CMK (cell line): ENCODE data around the gene PKNOX2.
"Not testable (repeated sequence)": the region's sequence is repeated elsewhere in the genome, so short reads cannot be mapped to it uniquely, and the experiment has no call there.

ENCODE experiments used
- DNase-seq: peaks from one replicate; pipeline ENCODE4 v3.0.0-alpha.2; 2010; ENCODE audit warnings: low read depth

Gene PKNOX2

DNA sequence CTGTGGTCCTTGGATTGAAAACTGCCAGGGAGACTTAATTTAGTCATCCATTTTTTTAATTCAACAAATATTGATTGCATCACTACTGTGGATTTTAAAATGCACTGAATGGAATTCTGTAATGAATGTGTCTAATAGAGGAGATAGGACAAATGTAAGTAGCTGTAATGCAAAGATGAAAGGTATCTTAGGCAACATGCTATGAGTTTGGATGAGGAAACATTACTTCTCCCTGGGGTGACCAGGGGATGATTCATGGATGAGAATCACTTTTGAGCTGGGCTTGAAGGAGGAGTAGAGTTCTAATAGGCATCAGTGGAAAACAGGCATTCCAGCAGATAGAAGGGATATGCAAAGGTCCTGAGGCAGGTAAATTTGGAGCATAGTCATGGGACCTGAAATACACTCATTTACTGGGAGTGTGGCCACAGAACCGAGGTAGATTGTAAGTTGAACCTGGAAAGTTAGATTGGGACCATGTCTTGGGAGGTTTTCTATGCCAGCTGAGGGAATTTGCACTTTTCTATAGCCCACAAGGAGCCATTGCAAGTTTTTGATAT lies 43.4 kb downstream of the PKNOX2 start:
- no peak for DNase-seq

DNA sequence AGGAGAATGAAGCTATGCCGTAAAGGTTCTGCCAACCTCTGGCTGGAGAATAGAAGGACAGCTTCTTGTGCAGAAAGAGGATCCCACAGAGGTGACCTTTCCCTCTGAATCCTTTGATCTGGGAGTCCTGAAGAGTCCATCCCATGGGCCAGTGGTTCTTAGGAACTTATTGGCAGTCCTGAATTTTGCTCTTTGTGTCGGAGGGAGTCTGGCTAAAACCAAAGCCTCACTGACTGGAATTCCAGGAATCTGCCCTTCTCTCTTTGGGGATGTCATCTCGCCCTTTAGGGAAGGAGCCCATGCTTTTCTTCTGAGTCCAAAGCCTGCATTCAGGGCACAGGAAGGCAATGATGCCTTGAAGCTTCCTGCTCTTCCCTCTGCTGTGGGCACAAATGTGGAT lies 45.5 kb downstream of the PKNOX2 start:
- DNase-seq = no peak

DNA sequence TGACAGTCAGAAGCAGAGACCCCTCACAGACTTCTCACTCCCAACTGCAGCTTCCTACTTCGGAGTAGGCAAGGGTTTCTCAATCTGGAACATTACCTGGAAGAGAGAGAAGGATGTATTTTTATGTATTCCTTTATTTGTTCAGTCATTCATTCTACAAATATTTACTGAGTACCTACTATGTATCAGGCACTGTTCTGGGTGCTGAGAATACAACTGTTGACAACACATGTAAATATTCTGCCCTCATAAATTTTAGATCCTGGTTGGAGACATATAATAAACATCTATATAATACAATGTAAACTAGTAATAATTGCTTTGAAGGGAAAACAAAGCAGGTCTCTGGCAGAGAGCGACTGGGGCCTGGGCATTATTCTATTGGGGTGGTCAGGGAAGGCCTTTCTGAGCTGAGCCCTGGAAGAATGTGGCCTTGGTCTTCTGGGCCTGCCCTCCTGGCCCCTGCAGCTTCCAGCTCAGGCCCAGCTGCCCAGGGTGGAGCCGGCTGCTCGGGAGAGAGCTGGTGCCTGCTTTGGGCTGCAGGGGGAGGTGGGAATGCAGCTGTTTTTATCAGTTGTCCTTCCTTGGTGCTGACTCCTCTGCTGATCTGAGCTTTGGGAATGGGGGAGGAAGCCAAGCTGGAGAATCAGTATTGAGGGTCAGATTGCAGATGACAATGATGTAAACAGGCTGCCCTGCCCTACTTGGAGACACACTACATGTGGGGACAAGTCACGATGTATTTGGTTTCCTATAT lies 46.8 kb downstream of the PKNOX2 start:
- no peak for DNase-seq

DNA sequence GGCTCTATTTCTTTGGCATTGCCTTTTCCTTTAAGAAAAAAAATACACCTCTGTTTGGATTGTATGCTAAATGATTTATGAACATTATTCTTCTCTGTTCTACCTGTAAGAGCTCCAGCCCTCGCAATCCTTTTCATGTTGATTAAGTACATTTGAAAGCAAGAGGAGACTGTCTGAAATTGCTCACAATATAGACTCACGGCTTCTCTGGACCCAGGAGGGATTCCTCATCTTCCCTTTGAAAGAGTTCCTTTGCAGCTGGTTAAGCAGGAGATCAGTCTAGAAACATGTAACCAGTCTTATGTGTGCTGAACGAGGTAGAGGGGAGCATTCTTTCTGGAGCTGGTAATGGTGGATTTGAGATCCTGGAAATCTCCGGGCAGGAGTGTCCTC lies 47.4 kb downstream of the PKNOX2 start:
- no peak for DNase-seq

DNA sequence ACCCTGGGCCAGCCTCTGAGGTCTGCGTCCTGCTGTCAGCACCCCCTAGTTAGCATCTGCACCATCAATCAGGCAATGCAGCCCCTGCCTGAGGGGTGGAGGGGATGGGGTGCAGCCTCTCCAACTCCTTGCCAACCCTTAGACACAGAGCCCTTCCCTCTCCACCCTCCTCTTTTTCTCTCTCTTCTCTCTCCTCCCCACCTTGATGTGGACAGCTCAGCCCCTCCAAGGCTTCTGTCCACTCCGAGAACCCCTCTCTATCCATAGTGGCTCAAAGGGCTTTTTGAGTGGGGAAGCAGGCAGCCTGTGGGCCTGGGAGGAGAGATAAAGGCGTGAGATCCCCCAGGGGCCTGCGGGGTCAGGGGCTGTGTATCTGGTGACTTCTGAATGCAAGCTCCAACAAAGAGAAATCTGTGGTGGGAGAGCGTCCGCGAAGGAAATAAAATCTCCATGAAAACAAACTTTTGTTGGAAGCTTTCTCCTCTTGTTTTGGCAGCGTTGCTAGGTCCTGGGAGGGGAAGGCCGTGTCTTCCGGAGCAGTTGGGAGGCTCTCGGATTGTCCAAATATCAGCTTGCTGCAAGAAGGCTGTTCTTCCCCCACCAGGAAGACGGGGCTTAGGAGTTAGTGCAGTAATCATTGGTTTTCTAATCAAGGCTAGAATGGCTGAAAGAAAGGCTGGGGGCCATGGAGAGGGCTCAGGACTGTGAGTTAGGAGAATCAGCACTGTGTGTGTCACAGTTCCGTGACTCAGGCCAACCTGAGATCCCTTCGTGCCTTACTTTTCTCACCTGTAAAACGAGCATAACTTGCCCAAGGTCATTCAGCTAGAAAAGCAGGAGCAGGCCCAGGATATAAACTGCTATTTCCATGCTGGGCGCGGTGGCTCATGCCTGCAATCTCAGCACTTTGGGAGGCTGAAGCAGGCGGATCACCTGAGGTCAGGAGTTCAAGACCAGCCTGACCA lies 50.3 kb downstream of the PKNOX2 start:
- no peak for DNase-seq

DNA sequence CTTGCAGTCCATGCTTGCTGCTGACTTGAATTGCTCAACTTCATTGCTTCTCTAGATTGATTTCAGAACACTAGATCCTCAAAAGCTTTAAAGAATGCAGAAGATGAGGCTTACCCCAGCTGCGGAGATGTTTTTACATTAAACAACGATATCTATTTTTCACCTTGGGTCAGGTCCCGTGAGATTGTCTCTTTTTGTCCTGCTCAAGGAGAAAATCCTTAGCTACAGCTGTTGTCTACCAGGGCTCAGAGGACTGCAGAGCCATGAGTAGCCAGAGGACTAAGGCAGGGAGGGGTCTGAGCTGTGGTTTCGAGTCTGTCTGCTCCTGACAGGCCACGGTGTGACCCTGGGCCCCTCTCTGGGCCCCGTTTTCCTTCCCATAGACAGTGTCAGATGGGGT lies 51.4 kb downstream of the PKNOX2 start:
- no peak for DNase-seq

DNA sequence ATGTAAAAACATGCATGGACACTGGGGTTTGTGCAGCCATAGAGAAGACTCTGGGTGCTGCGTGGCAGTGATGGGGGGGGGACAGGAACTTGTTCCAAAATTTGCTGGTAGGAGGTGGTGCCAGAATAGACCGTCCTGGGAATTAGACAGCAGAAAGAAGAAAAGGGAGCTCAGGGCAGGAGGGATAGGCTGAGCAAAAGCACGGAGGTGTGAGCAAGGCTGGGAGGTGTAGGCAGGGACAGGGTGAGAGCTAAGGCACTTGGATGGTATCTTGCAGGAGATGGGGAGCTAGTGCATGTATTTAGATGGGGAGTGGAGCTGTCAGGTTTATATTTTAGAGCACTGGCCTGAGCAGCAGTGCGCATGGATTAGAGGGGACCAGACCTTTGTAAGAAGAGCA lies 53.8 kb downstream of the PKNOX2 start:
- no peak for DNase-seq

DNA sequence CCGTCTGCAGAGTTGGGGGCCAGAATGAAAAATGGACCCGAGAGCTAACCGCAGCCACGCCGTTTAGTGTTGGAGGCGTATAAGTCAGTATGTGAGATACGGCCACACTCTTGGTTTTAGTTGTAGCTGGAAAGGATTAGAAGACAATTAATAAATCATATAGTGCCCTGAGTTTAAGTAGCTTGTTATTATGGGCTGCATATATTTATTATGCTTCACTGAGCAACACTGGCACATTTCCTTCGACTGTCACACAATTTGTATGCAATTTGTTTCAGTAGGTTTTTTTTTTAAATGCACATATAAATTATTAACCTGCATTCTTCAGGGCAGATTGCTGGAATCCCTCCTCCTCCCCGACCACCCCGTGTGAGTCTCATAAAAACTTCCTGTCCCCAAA lies 56.9 kb downstream of the PKNOX2 start:
- no peak for DNase-seq

DNA sequence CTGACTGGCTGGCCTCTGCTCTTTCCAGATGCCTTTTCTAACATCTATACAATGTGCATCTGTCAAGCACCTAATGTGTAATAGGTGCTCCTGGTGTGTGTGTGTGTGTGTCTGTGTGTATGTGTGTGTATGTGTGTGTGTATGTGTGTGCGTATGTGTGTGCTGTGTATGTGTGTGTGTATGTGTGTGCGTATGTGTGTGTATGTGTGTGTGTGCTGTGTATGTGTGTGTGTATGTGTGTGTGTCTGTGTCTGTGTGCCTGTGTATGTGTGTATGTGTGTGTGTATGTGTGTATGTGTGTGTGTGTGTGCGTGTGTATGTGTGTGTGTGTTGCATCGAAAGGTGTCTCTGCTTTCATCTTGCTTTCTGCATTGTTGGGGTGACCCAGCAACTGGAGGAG lies 57.9 kb downstream of the PKNOX2 start:
- no peak for DNase-seq

DNA sequence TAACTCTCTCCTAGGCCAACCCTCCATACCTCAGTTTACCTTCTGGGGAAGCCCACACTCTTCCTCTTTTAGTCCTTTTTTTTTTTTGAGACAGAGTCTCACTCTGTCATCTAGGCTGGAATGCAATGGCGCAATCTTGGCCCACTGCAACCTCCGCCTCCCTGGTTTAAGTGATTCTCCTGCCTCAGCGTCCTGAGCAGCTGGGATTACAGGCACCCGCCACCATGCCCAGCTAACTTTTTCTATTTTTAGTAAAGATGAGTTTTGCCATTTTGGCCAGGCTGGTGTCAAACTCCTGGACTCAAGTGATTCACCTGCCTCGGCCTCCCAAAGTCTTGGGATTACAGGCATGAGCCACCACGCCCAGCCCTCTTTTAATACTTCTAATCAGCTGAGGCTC lies 58.6 kb downstream of the PKNOX2 start:
- DNase-seq = not testable (repeated sequence)

DNA sequence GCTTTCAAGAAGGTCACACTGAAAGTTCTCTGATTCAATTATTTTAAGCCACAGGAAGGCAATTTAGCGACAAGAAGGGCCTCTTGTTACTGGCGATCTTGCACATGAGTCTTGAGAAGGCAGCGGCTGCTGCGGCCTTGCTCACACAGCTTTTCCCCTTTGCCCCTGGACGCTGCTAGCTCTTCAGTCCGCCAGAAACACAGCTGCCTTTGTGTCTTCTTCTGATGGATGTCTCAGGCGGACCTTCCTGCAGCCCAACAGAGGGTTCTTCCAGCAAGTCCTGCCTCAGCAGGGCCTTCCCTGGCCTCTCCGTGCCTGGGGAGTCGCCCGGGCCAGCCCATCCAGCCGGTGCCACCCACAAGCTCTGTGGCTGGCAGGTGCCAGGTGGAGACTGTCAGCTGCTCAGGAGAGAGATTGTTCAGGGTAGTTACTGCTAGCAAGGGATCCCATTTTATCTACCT lies 59.4 kb downstream of the PKNOX2 start:
- DNase-seq = no peak

DNA sequence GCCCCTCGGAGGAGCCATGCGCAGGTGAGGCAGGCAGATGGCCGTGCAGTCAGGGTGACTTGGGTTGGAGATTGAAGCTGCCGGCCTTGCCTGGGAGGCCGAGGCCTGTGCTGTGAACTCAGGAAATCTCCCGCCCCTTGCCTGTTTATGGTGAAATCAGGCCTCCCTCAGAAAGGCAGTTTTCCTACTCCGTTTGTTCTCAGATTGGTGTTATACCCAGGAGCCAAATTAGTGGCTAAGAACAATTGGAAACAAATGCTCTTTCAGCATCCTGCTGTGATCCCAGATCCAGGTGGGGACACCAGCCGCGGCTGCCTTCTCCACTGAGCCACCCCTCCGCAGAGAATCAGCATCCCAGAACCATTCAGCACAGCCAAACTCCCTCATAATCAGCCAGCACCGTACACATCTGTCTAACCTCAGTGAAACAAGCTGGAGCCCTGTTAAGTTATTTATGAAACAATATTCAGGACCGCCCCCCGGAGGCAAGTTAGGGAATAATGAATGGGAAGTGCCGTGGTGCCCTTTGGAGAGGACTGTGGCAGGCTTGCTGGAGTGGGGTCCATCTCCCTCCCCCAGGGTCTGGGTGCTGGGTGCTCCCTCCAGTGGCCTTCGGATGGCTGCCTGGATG lies 60.0 kb downstream of the PKNOX2 start:
- DNase-seq = no peak

DNA sequence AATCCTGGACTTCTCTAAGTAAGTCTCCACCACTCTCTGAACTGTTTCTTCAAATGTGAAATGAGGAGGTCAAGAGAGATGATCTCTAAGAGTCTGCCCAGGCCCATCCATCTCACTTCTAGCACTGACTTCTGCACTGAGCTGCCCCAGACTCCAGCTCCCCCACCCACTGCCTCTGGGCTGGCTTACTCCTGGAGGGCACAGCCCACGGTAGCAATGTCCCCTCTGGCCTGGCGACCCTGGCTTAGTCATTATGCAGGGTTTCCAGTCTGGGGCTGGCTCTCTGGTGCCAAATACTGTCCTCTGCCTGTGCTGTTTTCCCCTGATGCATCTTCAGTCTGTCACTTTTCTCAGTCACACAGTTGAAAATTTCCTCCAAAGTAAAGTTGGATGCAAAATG lies 60.9 kb downstream of the PKNOX2 start:
- no peak for DNase-seq

DNA sequence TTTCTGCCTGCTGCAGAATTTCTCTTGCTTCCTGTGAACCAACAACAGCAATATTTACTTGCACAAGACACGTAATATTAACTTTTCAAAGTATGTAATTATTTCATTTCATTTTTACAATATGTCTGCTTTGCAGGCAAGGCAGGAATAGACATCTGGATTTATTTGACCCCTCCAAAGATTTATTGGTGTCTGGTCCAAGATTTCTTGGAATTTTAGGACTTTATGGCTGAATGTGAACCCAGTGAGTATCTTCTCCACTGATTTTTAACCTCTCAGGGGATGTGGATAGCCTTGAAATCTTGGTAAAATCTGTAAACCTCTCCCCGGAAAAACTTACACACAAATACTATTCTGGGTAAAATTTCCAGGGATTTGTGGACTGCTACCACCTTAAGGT lies 61.5 kb downstream of the PKNOX2 start:
- no peak for DNase-seq

DNA sequence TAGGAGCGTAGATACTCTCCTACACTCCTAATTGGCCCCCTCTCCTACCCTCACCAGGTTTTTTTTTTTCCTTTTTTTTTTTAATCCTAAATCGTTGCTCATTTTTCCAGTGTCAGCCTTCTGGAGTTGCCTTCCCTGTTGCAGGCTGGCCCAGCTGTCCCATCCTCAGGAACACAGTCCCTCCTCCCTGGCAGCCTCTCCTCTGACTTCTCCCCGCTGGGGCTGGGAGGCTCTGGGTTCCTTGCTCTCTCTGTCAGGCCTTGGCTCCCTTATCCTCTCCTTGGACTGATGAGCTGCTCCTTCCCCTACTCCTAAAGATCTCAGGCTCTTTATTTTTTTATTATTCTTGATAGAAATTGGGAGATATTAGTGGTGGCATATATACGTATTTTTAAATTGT lies 62.2 kb downstream of the PKNOX2 start:
- no peak for DNase-seq

DNA sequence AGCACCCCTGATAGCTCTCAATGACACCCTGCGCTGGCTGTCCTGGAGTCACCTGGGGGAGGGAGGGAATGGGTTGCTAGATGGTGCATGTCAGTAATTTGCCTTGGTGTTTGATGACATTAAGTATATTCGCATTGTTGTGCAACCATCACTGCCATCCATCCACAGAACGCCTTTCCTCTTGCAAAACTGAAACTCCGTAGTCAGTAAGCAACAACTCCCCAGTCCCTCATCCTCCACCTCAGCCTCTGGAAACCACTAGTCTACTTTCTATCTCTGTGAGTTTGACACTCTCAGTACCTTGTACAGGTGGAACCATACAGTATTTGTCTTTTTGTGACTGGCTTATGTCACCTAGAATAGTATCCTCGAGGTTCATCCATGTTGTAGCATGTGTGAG lies 62.6 kb downstream of the PKNOX2 start:
- DNase-seq = no peak

DNA sequence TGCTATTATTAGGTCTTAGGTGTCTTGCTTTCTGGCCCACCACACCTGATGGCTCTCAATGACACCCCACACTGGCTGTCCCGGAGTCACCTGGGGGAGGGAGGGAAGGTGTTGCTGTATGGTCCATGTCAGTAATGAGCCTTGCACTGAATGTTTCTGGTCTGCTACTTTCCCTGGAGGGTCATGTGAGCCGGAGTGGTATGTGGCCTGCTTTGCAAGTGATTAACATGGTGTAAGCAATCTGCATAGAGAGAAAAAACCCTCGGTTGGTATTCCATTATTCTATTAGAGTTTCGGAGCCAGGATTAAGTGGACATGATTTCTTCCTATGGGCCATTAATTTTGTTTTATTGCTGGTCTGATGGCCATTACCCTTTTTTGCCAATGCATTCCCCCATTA lies 63.9 kb downstream of the PKNOX2 start:
- no peak for DNase-seq

DNA sequence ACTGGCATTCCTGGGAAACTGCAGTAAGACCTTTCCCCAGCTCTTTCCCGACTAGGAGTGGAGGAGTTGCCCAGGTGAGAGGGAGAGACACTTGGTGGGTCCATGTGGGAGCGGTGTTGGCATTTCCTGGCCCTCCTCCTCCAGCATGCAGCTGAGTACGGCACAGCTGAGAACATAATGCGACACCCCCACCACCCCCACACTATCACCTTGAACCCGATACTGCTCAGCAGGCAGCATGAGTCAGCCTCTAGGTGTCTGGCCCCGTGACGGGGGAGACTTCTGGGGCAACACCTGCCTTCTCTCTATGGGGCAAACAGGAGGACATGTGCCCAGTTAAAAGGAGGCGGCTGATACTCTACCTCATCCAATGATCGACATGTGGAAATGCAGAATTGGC lies 64.4 kb downstream of the PKNOX2 start:
- DNase-seq = no peak

DNA sequence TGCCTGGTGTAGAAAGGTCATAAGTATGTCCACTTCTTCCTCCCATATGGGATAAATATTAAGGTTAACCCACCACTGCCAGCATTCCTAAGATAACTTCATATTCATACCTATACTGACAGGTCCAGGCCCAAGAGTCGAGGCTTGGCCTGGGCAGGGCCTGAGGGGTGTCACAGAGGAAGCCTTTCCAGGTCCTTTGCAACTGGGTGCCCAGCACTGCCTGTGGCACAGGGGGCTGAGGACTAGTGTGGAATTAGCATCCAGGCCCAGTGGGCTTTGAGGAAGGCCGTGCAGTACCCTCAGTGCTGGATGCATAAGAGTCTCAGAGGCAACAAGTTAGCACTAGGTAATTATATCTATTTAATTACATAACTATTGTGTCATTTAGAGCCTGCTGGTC lies 65.4 kb downstream of the PKNOX2 start:
- no peak for DNase-seq

DNA sequence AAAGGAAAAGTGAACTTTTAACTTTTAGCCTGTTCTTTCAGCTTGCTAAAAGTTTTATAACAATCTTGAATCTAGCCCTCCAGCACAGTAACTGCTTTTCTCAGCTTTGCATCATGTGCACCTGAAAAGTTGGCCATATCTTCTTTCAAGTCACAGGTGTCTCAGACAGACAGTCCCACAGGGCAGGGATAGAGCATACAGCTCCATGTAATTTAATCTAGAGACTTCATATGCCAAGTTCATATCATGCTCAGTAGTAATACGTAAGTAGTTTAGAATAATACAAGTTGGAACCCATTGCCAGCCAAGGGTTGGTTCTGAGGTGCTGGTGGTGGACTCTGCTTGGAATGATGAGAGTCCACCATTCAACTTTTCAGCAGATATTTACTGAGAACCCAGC lies 68.6 kb downstream of the PKNOX2 start:
- DNase-seq = no peak

DNA sequence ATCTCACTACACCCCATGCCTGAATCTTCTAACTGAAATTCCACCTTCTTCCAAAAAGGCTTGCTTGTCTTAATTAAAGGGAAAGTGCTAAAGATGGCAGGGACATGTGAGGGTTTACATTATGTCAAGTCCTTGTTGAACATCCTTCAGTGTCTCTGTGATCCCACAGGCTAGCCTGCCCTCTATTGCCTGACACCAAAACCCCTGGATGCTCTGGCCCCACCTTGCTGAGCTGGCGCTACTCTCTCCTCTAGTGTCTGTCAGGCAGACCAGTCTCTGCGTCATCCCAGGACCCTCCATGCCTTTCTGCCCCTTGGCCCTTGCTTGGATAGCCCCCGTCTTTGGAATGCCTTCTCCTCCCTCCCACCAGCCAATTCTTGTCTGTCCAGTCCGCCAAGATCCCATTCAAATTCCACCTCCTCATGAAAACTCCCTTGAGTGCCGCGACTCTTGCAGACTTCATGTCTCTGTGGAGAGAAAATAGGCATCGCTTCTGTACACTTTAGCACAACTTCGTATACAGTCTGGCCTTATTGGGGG lies 69.3 kb downstream of the PKNOX2 start:
- DNase-seq = no peak

DNA sequence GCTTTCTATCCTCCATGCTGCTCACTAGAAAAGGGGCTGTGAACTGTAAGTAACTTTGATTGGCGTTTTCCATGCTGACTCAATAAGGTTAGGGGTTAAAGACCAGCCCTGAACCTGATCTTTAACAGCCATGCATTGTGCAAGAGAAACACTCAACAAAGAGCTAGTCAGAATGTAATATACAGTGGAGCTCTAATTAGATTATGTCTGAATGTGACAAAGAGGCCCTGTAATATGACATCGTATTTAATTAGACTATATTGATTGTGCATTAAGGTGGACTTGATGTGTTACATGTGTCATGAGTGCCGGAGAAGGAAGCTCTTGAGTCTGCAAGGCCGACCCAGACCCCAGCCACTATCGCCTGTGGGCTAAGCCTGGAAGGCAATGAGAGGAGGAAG lies 70.5 kb downstream of the PKNOX2 start:
- DNase-seq = no peak
